CD4-positive, alpha-beta memory T cell (primary cell): ENCODE measurements around the gene ACTRT2. TPM values are rescaled to one million over a fixed set of nuclear protein-coding genes. Genes with fewer than 3 reads are reported as not detected.

ENCODE experiments used
- CTCF ChIA-PET: fragments of 350-600 bp; sonication (Branson Sonifier 250); formaldehyde crosslinking; loops from one replicate; lab custom pipeline; 2021; ENCODE audit warnings: inconsistent platforms; ENCODE audit not compliant: partially characterized antibody; lab: Charles Lee
- POLR2A ChIA-PET: fragments of 350-600 bp; sonication (Branson Sonifier 250); formaldehyde crosslinking; loops from one replicate; lab custom pipeline; 2021; ENCODE audit not compliant: partially characterized antibody; lab: Charles Lee
- DNase-seq, 5 donors: peaks; one replicate each; pipeline versions ENCODE4 v3.0.0 to v3.0.0-alpha.2; 2020 to 2022; ENCODE audit warnings: mixed read lengths in 1 of 5
- H3K27ac ChIP-seq: one replicate; pipeline ENCODE4 v1.7.0; 2013; ENCODE audit warnings: low read depth, low read length
- H3K27me3 ChIP-seq: 2 replicates; pipeline ENCODE4 v1.7.0; 2013; ENCODE audit warnings: mild to moderate bottlenecking, low read length, moderate library complexity; ENCODE audit not compliant: insufficient read depth
- H3K36me3 ChIP-seq: 2 replicates; pipeline ENCODE4 v1.7.0; 2013; ENCODE audit warnings: mild to moderate bottlenecking, low read length, moderate library complexity; ENCODE audit not compliant: insufficient read depth
- H3K4me1 ChIP-seq: 2 replicates; pipeline ENCODE4 v1.7.0; 2013; ENCODE audit warnings: mild to moderate bottlenecking, low read length, moderate library complexity; ENCODE audit not compliant: insufficient read depth
- H3K4me3 ChIP-seq, 2 donors: one replicate each; pipeline ENCODE4 v1.7.0; 2013; ENCODE audit warnings: low read length in 2 of 2, mild to moderate bottlenecking in 1 of 2
- H3K9me3 ChIP-seq, 2 donors: one replicate each; pipeline ENCODE4 v1.7.0; 2013; ENCODE audit warnings: low read length in 2 of 2, control low read depth in 1 of 2; ENCODE audit not compliant: control insufficient read depth in 1 of 2
- H3K27ac Mint-ChIP-seq, 7 donors: one replicate each; pipeline ENCODE4 v1.8.0; 2020 to 2021; ENCODE audit warnings: mixed read lengths in 7 of 7, mild to moderate bottlenecking in 6 of 7, inconsistent platforms in 3 of 7, moderate library complexity in 3 of 7
- H3K27me3 Mint-ChIP-seq, 2 donors: one replicate each; pipeline ENCODE4 v1.8.0; 2020 to 2021; ENCODE audit warnings: mixed read lengths in 2 of 2
- H3K36me3 Mint-ChIP-seq, 2 donors: one replicate each; pipeline ENCODE4 v1.8.0; 2020 to 2021; ENCODE audit warnings: mixed read lengths in 2 of 2, inconsistent platforms in 1 of 2, mild to moderate bottlenecking in 1 of 2
- H3K4me1 Mint-ChIP-seq, 4 donors: one replicate each; pipeline ENCODE4 v1.8.0; 2020 to 2021; ENCODE audit warnings: mixed read lengths in 4 of 4, mild to moderate bottlenecking in 1 of 4
- H3K4me3 Mint-ChIP-seq, 8 donors: one replicate each; pipeline ENCODE4 v1.8.0; 2020 to 2021; ENCODE audit warnings: mixed read lengths in 8 of 8, mild to moderate bottlenecking in 7 of 8, moderate library complexity in 6 of 8, inconsistent platforms in 3 of 8
- H3K9me3 Mint-ChIP-seq, 8 donors: one replicate each; pipeline ENCODE4 v1.8.0; 2020 to 2021; ENCODE audit warnings: mixed read lengths in 8 of 8, mild to moderate bottlenecking in 5 of 8, inconsistent platforms in 3 of 8, moderate library complexity in 1 of 8
- intact Hi-C: fragments of 100-400 bp; cut with micrococcal nuclease; formaldehyde crosslinking; loops from one replicate; pipeline ENCODE4 v1.15.1; 2023
- polyA plus RNA-seq, 2 donors: library from polyadenylated mRNA; unstranded; fragments of 300-500 nt; fragmentation: Illumina TruSeq; gene quantifications; one replicate each; pipeline ENCODE4 v1.2.3, GENCODE V29; 2021
- total RNA-seq, 2 experiments: library from RNA; stranded (reverse); gene quantifications; one replicate each; pipeline ENCODE4 v1.2.3, GENCODE V29; 2021

ACTRT2 gene
- total and polyA plus RNA-seq, 4 experiments from 2014 or later = not detected

GRCh38 chr1:3033040-3033789 lies 11.9 kb downstream of the ACTRT2 start:
- CTCF ChIA-PET = no interaction called here
- no peaks in the 10 kb centered on the region for H3K36me3 ChIP-seq
- Mint-ChIP-seq H3K27ac (peak overlapping the region; percentile 74 to 90 (median 87)), H3K9me3 (no peaks in the 10 kb centered on the region), H3K4me1 (peaks cover 2 to 28% (median 19%) of the 10 kb centered on the region in 4 donors), H3K27me3 (no peaks in the 10 kb centered on the region), H3K4me3 (peak overlapping the region in 7 of 8 donors; percentile 48 to 71 (median 62)), H3K36me3 (no peaks in the 10 kb centered on the region)
- H3K4me1 ChIP-seq = peaks cover 27% of the 10 kb centered on the region
- intact Hi-C loops = no loop called here
- peak; percentile 42 to 82 (median 54) for DNase-seq
- POLR2A ChIA-PET = no interaction called here
- no peak overlapping the region for H3K27ac ChIP-seq
- no peaks in the 10 kb centered on the region for H3K27me3 ChIP-seq
- H3K9me3 ChIP-seq = no peaks in the 10 kb centered on the region
- H3K4me3 ChIP-seq = no peak overlapping the region

- H3K27ac Mint-ChIP-seq = peak overlapping the region in 6 of 7 donors; percentile 47 to 89 (median 74)
- Histone ChIP-seq H3K27ac (no peak overlapping the region), H3K4me1 (peaks cover 27% of the 10 kb centered on the region), H3K36me3 (no peaks in the 10 kb centered on the region), H3K27me3 (no peaks in the 10 kb centered on the region), H3K4me3 (no peak overlapping the region), H3K9me3 (no peaks in the 10 kb centered on the region)
- H3K4me1 Mint-ChIP-seq = peaks cover 2 to 28% (median 19%) of the 10 kb centered on the region in 4 donors
- intact Hi-C loops = no loop called here
- ChIA-PET POLR2A (no interaction called here), CTCF (no interaction called here)
- H3K36me3 Mint-ChIP-seq = no peaks in the 10 kb centered on the region
- no peaks in the 10 kb centered on the region for H3K27me3 Mint-ChIP-seq
- H3K4me3 Mint-ChIP-seq = peak overlapping the region in 2 of 8 donors; percentile 38 to 62
- DNase-seq = no peak
- no peaks in the 10 kb centered on the region for H3K9me3 Mint-ChIP-seq
These were observed 12.5 kb downstream of the ACTRT2 start for GRCh38 chr1:3033790-3034090.

GRCh38 chr1:3034162-3034561 lies 12.9 kb downstream of the ACTRT2 start:
- no peak for DNase-seq
- intact Hi-C loops = no loop called here
- Mint-ChIP-seq H3K27me3 (no peaks in the 10 kb centered on the region), H3K36me3 (no peaks in the 10 kb centered on the region), H3K4me1 (peaks cover 2 to 28% (median 19%) of the 10 kb centered on the region in 4 donors), H3K9me3 (no peaks in the 10 kb centered on the region), H3K4me3 (no peak overlapping the region), H3K27ac (peak overlapping the region in 3 of 7 donors; percentile 47 to 89 (median 74))
- Histone ChIP-seq H3K27me3 (no peaks in the 10 kb centered on the region), H3K36me3 (no peaks in the 10 kb centered on the region), H3K4me1 (peaks cover 27% of the 10 kb centered on the region), H3K4me3 (no peak overlapping the region), H3K9me3 (no peaks in the 10 kb centered on the region), H3K27ac (no peak overlapping the region)
- POLR2A ChIA-PET = no interaction called here
- CTCF ChIA-PET = no interaction called here

GRCh38 chr1:3034728-3035562 lies 13.7 kb downstream of the ACTRT2 start:
- CTCF ChIA-PET = no interaction called here
- Mint-ChIP-seq H3K9me3 (no peaks in the 10 kb centered on the region), H3K36me3 (no peaks in the 10 kb centered on the region), H3K27me3 (no peaks in the 10 kb centered on the region), H3K4me3 (no peak overlapping the region), H3K4me1 (peaks cover 2 to 28% (median 19%) of the 10 kb centered on the region in 4 donors), H3K27ac (peak overlapping the region in 3 of 7 donors; percentile 42 to 68 (median 55))
- Histone ChIP-seq H3K4me1 (peaks cover 27% of the 10 kb centered on the region), H3K9me3 (no peaks in the 10 kb centered on the region), H3K27me3 (no peaks in the 10 kb centered on the region), H3K4me3 (no peak overlapping the region), H3K27ac (no peak overlapping the region), H3K36me3 (no peaks in the 10 kb centered on the region)
- DNase-seq = no peak
- intact Hi-C loops = no loop called here
- POLR2A ChIA-PET = no interaction called here

- H3K4me3 Mint-ChIP-seq = no peak overlapping the region
- H3K9me3 ChIP-seq = no peaks in the 10 kb centered on the region
- peaks cover 27% of the 10 kb centered on the region for H3K4me1 ChIP-seq
- CTCF ChIA-PET = no interaction called here
- intact Hi-C loops = no loop called here
- no peak overlapping the region for H3K27ac ChIP-seq
- H3K27me3 ChIP-seq = no peaks in the 10 kb centered on the region
- DNase-seq = no peak
- H3K36me3 ChIP-seq = no peaks in the 10 kb centered on the region
- no peaks in the 10 kb centered on the region for H3K36me3 Mint-ChIP-seq
- H3K4me3 ChIP-seq = no peak overlapping the region
- no peaks in the 10 kb centered on the region for H3K27me3 Mint-ChIP-seq
- peak overlapping the region in 2 of 7 donors; percentile 18 to 29 for H3K27ac Mint-ChIP-seq
- POLR2A ChIA-PET = no interaction called here
- H3K4me1 Mint-ChIP-seq = peaks cover 2 to 28% (median 19%) of the 10 kb centered on the region in 4 donors
- no peaks in the 10 kb centered on the region for H3K9me3 Mint-ChIP-seq
These were observed 14.5 kb downstream of the ACTRT2 start for GRCh38 chr1:3035563-3036446.

- Histone ChIP-seq H3K9me3 (no peaks in the 10 kb centered on the region), H3K4me3 (no peak overlapping the region), H3K27me3 (no peaks in the 10 kb centered on the region), H3K36me3 (no peaks in the 10 kb centered on the region), H3K27ac (no peak overlapping the region), H3K4me1 (peaks cover 27% of the 10 kb centered on the region)
- no peak for DNase-seq
- Mint-ChIP-seq H3K4me3 (no peak overlapping the region), H3K9me3 (no peaks in the 10 kb centered on the region), H3K27ac (no peak overlapping the region), H3K4me1 (peaks cover 2 to 28% (median 19%) of the 10 kb centered on the region in 4 donors), H3K27me3 (no peaks in the 10 kb centered on the region), H3K36me3 (no peaks in the 10 kb centered on the region)
- intact Hi-C loops = no loop called here
- ChIA-PET POLR2A (no interaction called here), CTCF (no interaction called here)
These were observed 15.4 kb downstream of the ACTRT2 start for GRCh38 chr1:3036447-3037280.
